ENCODE measurements around the gene PPP1R9B. TPM values are rescaled to one million over a fixed set of nuclear protein-coding genes. Genes with fewer than 3 reads are reported as not detected.

PPP1R9B gene
- total and polyA plus RNA-seq, 4 donors, result 0.90 to 26.1 (median 7.1) TPM

DNA sequence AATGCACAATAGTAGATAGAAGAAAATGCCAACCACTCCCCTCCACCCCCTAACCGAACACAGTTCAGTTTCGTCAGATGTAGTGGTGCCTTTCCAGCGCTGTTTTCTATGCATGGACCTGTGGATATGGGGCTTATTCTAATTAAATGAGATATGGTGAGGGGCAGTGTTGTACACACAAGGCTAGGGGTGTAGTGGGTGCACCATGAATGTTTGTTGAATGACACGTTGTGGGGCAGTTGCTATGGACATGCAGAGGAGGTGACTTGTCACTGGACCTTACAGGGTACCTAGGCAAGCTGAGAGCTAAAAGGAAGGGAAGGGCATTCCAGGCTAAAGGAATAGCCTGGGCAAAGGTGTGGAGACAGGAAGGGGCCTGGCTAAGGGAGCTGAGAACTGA, 51.9 kb downstream of the PPP1R9B start:
- H3K36me3 ChIP-seq (ENCODE audit: control insufficient read depth in 4 of 4, insufficient read depth in 3 of 4, low read depth in 1 of 4, low read length in 3 of 4), result peaks cover 0 to 7% (median 5%) of the 10 kb centered on the region in 4 donors
- H3K9me3 ChIP-seq (ENCODE audit: control insufficient read depth in 4 of 4, low read length in 3 of 4), result no peaks in the 10 kb centered on the region
- 88% methylated on average over 4 of the region's 4 CpGs for WGBS
- H3K27me3 ChIP-seq (ENCODE audit: control insufficient read depth in 4 of 4, insufficient read depth in 4 of 4, low read length in 3 of 4), result no peaks in the 10 kb centered on the region
- peak overlapping the region in 1 of 2 donors; percentile 10 for H3K27ac ChIP-seq (ENCODE audit: low read depth in 1 of 2, low read length in 2 of 2)
- no peak overlapping the region for H3K9ac ChIP-seq (ENCODE audit: low read depth in 1 of 2, low read length in 2 of 2)
- peaks cover 22 to 73% (median 64%) of the 10 kb centered on the region in 4 donors for H3K4me1 ChIP-seq (ENCODE audit: control insufficient read depth in 4 of 4, insufficient read depth in 4 of 4, low read length in 3 of 4)
- DNase-seq (ENCODE audit: low spot score), result no peak
- TF ChIP-seq FOXA2 (IDR thresholded peaks at IDR 0.05) (no peak), HNF4G (IDR thresholded peaks at IDR 0.05) (no peak), NR2F2 (IDR thresholded peaks at IDR 0.05) (no peak), HNF4A (conservative IDR thresholded peaks at IDR 0.05) (no peak), FOXA1 (IDR thresholded peaks at IDR 0.05) (no peak), EGR1 (IDR thresholded peaks at IDR 0.05; ENCODE audit: low read depth in 2 of 2) (no peak), YY1 (IDR thresholded peaks at IDR 0.05) (no peak), JUND (IDR thresholded peaks at IDR 0.05) (no peak), RXRA (IDR thresholded peaks at IDR 0.05) (no peak), GABPA (IDR thresholded peaks at IDR 0.05 in 1 of 2, conservative IDR thresholded peaks at IDR 0.05 in 1 of 2) (no peak), TAF1 (conservative IDR thresholded peaks at IDR 0.05) (no peak)
- TF ChIP-seq, protein P1, sequence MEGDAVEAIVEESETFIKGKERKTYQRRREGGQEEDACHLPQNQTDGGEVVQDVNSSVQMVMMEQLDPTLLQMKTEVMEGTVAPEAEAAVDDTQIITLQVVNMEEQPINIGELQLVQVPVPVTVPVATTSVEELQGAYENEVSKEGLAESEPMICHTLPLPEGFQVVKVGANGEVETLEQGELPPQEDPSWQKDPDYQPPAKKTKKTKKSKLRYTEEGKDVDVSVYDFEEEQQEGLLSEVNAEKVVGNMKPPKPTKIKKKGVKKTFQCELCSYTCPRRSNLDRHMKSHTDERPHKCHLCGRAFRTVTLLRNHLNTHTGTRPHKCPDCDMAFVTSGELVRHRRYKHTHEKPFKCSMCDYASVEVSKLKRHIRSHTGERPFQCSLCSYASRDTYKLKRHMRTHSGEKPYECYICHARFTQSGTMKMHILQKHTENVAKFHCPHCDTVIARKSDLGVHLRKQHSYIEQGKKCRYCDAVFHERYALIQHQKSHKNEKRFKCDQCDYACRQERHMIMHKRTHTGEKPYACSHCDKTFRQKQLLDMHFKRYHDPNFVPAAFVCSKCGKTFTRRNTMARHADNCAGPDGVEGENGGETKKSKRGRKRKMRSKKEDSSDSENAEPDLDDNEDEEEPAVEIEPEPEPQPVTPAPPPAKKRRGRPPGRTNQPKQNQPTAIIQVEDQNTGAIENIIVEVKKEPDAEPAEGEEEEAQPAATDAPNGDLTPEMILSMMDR (IDR thresholded peaks at IDR 0.05; ENCODE audit: low read depth, low read length, missing input control), result no peak
- TF ChIP-seq, protein P2, sequence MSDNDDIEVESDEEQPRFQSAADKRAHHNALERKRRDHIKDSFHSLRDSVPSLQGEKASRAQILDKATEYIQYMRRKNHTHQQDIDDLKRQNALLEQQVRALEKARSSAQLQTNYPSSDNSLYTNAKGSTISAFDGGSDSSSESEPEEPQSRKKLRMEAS (IDR thresholded peaks at IDR 0.05), result no peak
- TF ChIP-seq, protein P3, sequence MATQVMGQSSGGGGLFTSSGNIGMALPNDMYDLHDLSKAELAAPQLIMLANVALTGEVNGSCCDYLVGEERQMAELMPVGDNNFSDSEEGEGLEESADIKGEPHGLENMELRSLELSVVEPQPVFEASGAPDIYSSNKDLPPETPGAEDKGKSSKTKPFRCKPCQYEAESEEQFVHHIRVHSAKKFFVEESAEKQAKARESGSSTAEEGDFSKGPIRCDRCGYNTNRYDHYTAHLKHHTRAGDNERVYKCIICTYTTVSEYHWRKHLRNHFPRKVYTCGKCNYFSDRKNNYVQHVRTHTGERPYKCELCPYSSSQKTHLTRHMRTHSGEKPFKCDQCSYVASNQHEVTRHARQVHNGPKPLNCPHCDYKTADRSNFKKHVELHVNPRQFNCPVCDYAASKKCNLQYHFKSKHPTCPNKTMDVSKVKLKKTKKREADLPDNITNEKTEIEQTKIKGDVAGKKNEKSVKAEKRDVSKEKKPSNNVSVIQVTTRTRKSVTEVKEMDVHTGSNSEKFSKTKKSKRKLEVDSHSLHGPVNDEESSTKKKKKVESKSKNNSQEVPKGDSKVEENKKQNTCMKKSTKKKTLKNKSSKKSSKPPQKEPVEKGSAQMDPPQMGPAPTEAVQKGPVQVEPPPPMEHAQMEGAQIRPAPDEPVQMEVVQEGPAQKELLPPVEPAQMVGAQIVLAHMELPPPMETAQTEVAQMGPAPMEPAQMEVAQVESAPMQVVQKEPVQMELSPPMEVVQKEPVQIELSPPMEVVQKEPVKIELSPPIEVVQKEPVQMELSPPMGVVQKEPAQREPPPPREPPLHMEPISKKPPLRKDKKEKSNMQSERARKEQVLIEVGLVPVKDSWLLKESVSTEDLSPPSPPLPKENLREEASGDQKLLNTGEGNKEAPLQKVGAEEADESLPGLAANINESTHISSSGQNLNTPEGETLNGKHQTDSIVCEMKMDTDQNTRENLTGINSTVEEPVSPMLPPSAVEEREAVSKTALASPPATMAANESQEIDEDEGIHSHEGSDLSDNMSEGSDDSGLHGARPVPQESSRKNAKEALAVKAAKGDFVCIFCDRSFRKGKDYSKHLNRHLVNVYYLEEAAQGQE (IDR thresholded peaks at IDR 0.05), result no peak
- no peak overlapping the region for H3K4me3 ChIP-seq (ENCODE audit: low read depth in 1 of 3, low read length in 3 of 3)

DNA sequence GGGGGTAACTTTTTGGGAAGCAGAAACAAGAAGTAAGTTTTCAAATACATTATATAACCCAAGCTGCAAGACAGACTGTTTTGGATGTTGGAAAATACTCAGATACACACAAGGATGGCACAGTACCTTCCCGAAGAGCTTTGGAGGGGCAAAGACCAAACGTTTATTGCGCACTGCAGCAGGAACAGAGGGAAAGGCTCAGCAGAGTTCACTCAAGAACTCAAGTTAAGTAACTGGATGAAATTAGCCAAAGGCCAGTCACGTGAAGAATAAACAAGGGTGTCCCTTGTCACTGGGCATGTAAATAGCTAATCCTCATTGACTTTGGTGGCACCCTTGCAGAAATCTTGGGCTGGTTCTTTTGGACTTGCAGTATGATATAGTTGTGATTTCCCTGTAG, 52.6 kb downstream of the PPP1R9B start:
- no peaks in the 10 kb centered on the region for H3K9me3 ChIP-seq (ENCODE audit: control insufficient read depth in 4 of 4, low read length in 3 of 4)
- H3K4me3 ChIP-seq (ENCODE audit: low read depth in 1 of 3, low read length in 3 of 3), result no peak overlapping the region
- DNase-seq (ENCODE audit: low spot score), result no peak
- WGBS, result 43% methylated on average over 4 of the region's 4 CpGs
- TF ChIP-seq, protein P4, sequence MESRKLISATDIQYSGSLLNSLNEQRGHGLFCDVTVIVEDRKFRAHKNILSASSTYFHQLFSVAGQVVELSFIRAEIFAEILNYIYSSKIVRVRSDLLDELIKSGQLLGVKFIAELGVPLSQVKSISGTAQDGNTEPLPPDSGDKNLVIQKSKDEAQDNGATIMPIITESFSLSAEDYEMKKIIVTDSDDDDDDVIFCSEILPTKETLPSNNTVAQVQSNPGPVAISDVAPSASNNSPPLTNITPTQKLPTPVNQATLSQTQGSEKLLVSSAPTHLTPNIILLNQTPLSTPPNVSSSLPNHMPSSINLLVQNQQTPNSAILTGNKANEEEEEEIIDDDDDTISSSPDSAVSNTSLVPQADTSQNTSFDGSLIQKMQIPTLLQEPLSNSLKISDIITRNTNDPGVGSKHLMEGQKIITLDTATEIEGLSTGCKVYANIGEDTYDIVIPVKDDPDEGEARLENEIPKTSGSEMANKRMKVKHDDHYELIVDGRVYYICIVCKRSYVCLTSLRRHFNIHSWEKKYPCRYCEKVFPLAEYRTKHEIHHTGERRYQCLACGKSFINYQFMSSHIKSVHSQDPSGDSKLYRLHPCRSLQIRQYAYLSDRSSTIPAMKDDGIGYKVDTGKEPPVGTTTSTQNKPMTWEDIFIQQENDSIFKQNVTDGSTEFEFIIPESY (IDR thresholded peaks at IDR 0.05), result no peak
- TF ChIP-seq HNF4A (conservative IDR thresholded peaks at IDR 0.05), result peak; percentile 18 to 21
- TF ChIP-seq RXRA (IDR thresholded peaks at IDR 0.05), result peak in 1 of 2 donors; percentile 11
- H3K36me3 ChIP-seq (ENCODE audit: control insufficient read depth in 4 of 4, insufficient read depth in 3 of 4, low read depth in 1 of 4, low read length in 3 of 4), result peaks cover 0 to 7% (median 5%) of the 10 kb centered on the region in 4 donors
- no peaks in the 10 kb centered on the region for H3K27me3 ChIP-seq (ENCODE audit: control insufficient read depth in 4 of 4, insufficient read depth in 4 of 4, low read length in 3 of 4)
- peak overlapping the region; percentile 23 to 24 for H3K27ac ChIP-seq (ENCODE audit: low read depth in 1 of 2, low read length in 2 of 2)
- H3K9ac ChIP-seq (ENCODE audit: low read depth in 1 of 2, low read length in 2 of 2), result peak overlapping the region in 1 of 2 donors; percentile 14
- peaks cover 20 to 70% (median 61%) of the 10 kb centered on the region in 4 donors for H3K4me1 ChIP-seq (ENCODE audit: control insufficient read depth in 4 of 4, insufficient read depth in 4 of 4, low read length in 3 of 4)

Data from liver (tissue), 9 donors.